ENCODE data around the gene CGB7.

The CGB7 gene

DNA sequence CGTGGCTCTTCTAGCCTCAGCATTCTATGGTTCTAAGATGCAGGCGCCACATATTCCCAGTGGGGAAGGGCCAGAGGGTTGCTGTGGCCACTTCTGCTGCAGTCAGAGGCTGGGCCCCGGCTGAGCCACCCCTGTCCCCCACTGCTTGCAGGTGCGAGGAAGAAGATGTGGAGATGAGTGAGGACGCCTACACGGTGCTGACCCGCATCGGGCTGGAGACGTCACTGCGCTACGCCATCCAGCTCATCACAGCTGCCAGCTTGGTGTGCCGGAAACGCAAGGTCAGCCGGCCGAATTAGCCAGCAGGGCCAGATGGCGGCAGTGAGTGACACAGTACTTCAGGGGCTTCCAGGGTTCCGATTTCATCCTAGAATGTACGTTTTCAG is 42.7 kb downstream of the CGB7 start:
- DNase-seq: no peak

DNA sequence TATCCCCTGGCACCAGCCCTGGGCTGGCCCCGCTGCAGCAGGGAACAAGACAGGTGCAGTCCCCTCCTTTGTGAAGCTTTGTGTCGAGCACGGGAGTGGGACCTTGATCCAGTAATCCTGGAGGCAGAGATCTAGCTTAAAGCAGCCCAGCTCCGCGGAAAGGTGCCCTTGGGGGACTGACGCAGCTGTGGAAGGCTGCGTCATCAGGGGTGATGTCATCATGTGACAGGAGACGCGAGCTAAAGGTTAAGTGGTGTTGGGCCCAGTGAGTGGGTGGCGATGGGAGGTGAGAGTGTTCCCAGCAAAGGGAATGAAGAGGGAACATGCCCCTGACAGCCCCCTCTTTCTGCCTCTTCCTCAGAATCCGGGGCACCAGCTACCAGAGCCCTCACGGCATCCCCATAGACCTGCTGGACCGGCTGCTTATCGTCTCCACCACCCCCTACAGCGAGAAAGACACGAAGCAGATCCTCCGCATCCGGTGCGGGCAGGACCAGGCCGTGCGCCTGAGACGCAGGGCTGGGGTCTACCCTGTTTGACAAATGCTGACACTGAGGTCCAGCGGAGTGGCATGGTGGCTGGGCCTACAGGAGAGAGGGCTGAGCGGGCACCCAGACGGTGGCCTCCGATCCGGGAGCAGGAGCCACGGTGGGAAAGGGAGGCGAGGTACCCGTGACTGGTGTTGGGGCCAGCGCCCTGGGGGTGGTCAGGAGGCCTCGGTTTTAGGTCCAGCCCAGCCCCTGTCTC is 43.3 kb downstream of the CGB7 start:
- DNase-seq: no peak

DNA sequence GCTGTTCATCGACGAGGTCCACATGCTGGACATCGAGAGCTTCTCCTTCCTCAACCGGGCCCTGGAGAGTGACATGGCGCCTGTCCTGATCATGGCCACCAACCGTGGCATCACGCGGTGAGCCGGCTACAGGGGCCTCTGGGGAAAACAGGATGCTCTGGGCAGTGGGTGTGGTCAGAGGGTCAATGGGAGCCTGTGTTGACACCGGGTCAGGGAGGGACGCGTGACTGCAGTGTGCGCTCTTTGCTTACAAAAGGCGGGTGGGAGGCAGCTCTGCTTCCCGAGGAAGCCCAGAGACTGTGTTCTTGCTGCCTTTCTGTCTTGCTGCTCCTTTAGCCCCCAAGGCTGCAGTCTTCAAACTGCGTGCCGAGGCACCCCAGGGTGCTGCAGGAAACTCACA is 46.4 kb downstream of the CGB7 start:
- no peak for DNase-seq

DNA sequence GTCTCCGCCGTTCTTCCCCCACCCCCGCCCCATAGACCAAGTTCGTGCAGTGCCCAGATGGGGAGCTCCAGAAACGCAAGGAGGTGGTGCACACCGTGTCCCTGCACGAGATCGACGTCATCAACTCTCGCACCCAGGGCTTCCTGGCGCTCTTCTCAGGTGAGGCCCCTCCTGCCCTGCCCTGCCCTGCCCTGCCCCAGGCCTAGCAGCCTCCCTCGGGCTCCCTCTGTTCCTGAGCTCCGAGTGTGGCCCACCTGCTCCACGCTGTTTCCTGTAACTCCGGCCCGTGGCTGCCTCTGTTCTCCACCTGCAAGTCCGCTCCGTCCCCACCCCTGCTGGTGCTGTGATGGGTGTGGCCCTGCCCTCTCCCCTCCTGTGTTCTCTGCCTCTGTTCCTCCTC is 47.1 kb downstream of the CGB7 start:
- no peak for DNase-seq

DNA sequence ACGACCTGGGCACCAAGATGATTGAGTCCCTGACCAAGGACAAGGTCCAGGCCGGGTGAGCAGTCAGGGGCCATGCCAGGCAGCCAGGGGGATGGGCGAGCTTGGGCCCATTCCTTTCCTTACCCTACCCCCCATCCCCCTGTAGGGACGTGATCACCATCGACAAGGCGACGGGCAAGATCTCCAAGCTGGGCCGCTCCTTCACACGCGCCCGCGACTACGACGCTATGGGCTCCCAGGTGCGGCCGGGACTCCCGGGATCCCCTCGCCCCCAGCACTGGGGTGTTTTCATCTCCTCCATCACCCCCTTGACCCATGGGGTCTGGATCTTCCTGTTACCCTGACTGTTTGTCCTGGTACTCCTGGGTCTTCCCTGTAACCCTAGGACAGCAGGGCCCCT is 47.7 kb downstream of the CGB7 start:
- DNase-seq: no peak

DNA sequence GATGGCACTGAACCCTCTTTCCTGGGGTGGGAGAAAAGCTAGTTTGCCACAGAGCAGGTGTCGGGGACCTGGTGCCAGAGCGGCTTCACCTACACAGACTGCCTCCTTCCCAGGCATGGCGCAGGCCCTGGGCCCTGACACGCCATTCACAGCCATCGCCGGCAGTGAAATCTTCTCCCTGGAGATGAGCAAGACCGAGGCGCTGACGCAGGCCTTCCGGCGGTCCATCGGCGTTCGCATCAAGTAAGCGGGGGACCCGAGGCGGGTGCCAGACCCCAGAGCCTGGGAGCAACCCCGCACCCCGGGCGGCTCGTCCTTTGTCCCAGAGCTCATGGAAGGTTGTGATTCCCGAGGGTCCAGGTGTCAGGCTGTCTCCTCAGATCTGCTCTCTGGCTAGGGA is 50.6 kb downstream of the CGB7 start:
- DNase-seq: no peak

DNA sequence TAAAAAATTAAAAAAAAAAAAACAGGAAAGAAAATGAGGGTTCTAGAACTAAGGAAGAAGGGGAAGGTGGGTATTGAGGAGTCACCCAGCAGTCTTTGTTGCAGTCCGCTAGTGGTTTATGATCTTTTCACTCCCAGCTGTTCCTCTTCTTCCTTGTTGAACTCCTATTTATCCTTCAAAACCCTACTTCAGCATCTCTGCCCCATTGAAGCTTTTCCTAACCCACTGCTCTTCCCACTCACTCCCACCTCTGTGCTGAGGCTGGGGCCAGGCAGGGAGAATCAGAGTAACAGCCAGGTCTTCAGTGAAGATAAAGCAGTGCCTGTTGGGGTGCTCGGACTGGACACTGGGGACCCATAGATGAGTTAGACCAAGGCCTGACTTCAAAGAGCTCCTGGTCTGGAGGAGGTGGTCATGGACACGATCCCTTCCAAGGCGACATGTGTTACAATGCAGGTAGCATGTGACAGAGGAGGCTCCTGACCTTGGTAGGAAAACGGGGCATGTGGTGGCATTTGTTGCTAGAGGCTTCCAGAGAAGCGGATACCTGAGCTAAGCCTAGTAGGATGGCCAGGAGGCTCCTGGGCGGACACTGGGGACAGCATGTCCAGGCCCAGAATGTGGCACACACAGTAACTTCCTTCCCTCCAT is 52.5 kb downstream of the CGB7 start:
- DNase-seq: no peak
